NCI-H1436 (cell line): Measurements from ENCODE around the gene DSG1.
"Not testable (repeated sequence)": the region's sequence is repeated elsewhere in the genome, so short reads cannot be mapped to it uniquely, and the experiment has no call there.

Experiments
- DNase-seq: peaks from one replicate; lab custom pipeline; 2025; lab: John Stamatoyannopoulos, UW

The DSG1 gene

GRCh38 chr18:31353336-31353735 lies 35.4 kb downstream of the DSG1 start:
- not testable (repeated sequence) for DNase-seq

DNA sequence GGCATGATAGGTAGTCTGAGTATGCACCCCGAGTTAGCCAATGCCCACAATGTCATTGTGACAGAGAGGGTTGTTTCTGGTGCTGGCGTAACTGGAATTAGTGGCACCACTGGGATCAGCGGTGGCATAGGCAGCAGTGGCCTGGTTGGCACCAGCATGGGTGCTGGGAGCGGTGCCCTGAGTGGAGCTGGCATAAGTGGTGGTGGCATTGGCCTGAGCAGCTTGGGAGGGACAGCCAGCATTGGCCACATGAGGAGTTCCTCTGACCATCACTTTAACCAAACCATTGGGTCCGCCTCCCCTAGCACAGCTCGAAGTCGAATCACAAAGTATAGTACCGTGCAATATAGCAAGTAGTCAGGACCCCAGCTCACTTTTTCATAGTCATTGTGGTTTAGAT lies 37.0 kb downstream of the DSG1 start:
- DNase-seq: no peak

- no peak for DNase-seq
These were observed 38.1 kb downstream of the DSG1 start for GRCh38 chr18:31356025-31356424.

DNA sequence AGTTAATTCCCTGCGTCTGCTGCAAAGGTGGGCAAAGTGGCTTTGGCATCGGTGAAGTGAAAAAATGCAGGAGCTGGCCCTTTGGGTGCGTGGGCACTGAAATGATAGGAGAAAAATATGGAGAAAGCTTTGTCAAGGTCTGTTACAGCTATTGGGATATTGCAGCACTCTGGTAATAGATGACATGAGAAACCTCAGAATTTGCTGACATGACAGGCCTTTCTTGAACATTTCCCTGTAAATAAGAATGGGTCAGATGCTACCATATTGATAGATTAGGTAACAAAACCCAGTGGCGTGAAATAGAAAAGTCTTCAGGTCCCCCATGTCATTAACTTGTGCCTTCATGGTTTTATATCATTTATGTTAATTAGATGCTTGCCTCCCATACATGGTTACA lies 46.2 kb downstream of the DSG1 start:
- DNase-seq: no peak

GRCh38 chr18:31369478-31369877 lies 51.5 kb downstream of the DSG1 start:
- no peak for DNase-seq

DNA sequence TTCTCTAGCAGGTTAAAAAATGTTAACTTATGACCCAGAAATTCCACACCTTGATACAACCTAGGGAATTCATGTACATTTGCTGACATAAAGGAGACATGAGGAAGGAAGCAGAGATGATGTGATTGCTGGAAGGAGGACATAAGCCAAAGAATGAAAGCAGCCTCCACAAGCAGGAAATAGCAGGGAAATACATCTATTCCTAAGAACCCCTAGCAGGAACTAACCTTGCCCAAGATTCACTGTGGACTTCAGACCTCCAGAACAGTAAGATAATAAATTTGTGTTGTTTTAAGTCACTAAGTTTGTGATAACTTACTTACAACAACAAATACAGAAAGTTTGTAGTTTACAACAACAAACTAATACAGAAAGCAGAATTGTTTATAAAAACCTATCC lies 54.0 kb downstream of the DSG1 start:
- no peak for DNase-seq

GRCh38 chr18:31373641-31374040 lies 55.7 kb downstream of the DSG1 start:
- no peak for DNase-seq

DNA sequence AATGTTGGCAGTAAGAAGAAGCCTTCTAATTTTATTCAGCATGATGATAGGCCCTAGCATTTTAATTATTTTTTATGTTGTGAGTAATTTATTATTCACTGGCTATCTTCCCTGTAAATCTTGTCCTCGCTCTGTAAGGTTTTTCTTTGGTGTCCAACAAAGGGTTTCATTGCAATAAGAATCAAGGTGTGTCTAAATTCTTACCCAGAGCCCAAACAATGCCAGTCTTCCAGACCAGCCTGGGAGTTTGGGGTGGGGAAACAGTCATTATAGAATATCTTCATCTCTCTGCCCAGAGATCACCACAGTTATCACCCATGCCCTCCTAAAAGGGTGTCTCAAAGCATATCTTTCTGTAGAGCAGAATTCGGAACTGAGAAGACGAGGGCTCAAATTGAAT lies 58.5 kb downstream of the DSG1 start, which contains the start of gene DSG4:
Gene DSG4 (plus strand): TSS at position 301 of the 400 bp plus-strand sequence. CDS start 135 bp downstream, outside the sequence.
- DNase-seq: no peak

DNA sequence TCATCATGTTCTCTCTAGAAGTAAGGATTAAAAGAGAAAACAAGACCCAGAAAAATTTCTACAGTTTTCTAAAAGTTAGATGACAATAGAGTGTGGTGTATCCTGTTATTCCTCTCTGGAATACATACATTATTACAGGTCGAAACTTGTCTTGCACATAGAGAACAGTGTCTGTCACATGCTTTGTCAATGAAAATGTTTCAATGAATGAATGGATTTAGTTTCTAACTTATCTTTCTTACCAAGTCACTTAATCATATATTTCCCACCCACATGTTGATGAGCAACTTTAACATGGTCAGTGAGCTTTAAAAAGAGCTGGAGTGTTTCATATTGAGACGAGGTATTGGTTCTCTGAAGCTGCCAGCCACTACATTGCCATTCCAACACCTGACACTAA lies 63.0 kb downstream of the DSG1 start:
- no peak for DNase-seq

DNA sequence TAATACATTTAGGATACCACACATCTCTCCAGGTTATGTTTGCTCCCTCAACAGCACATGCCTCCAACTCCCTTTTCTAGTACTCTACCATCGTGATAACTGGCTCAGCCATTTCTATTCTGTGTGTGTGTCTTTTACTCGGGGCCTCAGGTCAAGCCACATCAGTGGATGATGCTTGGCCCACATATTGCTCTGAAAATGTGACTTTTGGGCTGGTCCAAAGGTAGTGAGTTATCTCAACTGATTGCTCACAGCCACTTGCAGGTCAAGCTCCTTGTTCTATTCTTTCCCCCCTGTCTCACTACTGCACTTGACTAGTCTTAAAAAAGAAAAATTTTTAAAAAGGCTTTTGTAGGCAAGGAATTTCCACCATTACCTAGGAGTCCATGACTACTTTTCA lies 64.1 kb downstream of the DSG1 start:
- no peak for DNase-seq

GRCh38 chr18:31386741-31387140 lies 68.8 kb downstream of the DSG1 start:
- no peak for DNase-seq

DNA sequence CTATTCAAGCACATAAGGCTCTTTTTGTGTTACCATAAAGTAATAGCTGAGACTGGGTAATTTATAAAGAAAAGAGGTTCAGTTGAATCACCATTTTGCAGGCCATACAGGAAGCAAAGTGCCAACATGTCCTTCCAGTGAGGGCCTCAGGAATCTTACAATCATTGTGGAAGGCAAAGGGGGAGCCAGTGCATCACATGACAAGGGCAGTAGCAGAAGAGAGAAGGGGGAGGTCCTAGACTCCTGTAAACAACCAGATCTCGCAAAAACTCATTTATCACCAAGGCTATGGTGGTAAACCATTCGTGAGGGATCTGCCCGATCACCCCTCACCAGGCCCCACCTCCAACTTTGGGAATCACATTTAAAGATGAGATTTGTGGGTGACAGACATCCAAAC lies 75.3 kb downstream of the DSG1 start:
- no peak for DNase-seq

DNA sequence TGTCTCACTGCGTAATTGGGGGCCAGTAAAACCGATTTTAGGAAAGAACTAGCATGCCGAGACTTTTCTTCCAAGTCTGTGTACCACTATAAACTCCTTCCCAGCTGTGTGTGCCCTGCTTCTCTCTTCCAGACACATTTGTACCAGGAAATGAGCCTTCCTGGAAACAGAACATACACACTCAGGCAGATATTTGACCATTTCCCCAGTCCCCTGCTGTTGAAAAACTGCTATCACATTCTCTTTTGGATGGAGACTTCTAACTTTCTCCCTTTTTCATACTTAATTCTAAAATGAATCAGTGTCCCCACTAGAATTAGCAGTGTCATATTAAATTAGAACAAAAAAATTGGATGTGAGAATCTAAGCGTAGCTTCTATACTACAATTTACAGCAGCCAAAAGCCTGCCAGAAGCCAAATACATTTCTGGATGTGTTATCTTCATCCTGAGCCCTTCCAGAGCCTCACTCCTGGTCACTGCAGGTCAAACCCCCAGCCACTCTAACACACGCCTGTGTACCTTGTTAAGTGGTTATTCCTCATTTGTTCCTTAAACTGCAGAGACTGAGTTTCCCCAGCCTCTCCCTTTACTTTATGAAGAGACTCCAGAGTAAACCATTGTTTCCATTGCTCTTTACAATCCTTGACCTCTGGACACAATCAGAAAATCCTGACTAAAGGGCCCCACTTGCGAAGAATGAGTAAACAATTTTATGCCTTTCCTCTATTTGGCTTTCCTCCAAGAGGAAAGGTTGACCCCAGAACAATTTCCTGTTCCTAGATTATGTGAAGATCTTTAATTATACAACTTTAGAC lies 79.0 kb downstream of the DSG1 start:
- no peak for DNase-seq

DNA sequence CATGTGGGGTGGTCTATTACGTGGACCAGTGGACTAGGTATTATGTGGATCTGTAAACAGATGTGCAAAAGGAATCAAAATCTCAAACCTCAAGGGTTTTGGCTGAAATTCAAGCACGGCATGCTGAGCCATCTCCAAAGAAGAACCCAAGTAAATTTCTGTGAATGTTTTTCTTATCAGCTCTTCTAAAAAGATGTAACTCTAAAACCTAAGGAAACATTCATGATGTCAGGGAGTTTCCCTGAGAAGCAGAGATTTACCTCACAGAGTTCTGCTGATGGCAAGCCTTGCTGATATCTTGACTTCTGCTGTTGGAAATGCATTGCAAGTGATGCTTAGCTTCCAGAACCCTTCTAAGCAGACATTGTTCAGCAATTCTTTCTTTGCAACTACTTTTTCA lies 80.2 kb downstream of the DSG1 start:
- no peak for DNase-seq

- DNase-seq: no peak
These were observed 81.5 kb downstream of the DSG1 start for GRCh38 chr18:31399306-31400032.

DNA sequence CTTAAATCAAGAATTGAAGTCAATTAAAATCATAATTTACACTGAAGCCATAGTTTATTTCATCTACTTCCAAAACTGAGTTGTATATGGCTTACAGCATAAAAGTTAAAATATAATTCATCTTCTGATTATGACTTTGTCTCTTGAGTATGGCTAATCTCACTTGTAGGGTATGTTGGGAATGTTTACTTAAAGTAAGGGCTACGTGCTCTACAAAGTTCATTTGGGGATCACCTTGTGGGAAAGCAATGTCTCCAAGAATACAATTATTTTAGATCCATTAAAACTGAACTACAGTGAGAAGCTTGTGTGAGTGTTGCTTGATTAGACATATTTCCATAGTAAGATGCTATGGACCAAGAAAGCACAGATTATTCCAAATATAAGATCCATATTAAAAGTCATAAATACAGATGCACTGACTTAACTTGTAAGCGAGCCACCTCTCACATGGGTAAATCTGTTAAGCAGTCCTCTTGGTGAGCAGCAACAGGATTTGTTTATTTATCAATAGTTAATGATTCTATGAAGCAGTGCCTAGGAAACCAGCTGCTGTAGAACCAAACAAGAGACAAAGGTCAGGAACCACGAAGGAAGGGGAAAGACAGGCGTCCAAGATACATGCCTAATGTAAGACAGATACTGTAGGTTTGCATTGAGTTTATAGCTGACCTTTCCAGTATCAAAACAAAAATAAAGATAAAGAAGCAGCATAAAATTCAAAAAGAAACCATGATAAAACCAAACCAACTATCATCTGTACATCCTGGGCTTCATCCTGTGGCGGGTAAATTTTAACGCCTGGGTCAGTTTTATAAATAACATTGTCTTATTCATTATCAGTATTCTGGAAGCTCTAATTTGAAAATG lies 83.4 kb downstream of the DSG1 start:
- no peak for DNase-seq

- no peak for DNase-seq
These were observed 84.0 kb downstream of the DSG1 start for GRCh38 chr18:31402026-31402373.

- no peak for DNase-seq
These were observed 85.4 kb downstream of the DSG1 start for GRCh38 chr18:31403409-31403808.
